ENCODE data around the gene ZNF608. TPM values are rescaled to one million over a fixed set of nuclear protein-coding genes. Genes with fewer than 3 reads are reported as not detected.

Gene ZNF608
- total RNA-seq, 2 donors from 2014 or later, result 0.05 TPM; not detected in 1

DNA sequence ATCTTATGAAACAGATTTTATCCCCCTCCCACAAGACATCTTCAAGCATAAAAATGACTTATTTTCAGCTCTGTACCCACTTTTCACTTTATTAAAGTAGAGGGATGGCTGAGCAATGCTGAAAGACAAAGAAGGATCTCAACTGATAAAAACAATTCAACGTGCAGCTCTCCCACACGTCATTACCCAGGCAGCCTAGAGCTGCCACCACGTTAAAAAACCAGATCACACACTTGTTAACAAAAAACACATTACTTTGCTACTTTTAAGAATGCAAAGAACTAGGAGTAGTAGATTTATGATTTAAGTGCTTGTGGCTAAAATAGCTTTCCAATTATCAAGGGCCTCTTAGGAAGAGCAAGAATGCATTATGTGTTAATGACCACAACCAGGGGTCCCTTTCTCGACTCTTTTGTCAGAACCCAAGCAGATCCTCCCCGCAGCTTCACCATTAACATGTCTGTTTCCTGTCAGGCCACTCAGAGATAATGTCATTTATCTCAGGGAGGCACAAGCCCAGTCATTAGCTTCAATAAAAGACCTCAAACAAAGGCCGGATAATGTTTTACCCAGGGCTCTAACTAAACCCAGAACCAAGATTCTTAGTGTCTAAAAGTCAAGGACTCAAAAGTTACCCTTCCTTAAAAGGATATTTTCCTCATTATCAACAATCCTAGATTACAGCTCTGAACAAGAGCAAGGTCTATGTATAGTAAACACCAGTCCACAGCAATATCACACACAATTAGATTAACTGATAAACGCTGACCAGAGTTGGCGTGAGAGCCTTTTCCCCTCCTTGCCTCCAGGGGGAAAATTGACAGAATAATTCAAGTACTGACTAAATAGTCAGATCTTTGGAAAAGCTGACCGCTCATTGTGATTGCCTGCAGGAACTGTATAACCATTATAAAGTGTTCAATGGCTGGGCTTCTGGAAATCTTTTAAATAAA lies 7.5 kb downstream of the ZNF608 start:
- no peak for ATAC-seq (replicated peaks in 1 of 2)
- Mint-ChIP-seq H3K27ac (no peak overlapping the region), H3K27me3 (ENCODE audit: low read depth) (peaks cover 45% of the 10 kb centered on the region), H3K4me3 (no peak overlapping the region), H3K9me3 (no peaks in the 10 kb centered on the region), H3K4me1 (ENCODE audit: low read depth) (no peaks in the 10 kb centered on the region), H3K36me3 (ENCODE audit: insufficient read depth in 2 of 2) (no peaks in the 10 kb centered on the region)
- DNase-seq, result no peak

DNA sequence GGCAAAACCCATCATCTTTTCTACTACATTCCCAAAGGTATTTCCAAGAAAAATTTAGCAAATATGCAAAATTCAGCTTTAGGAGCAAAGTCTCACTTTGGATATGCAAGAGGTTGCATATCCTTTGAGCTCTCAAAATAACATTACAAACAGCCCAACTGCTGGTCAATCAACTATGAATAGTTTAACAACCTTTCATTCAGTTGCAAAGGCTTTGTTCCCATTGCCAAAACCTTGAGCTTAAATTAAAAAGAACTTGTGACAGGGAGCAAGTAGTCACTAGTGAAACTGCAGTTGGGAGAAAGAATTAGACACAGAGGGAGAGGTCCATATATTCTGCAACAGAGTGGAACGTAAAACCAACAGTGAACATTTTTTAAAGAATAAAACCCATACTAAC lies 8.8 kb downstream of the ZNF608 start:
- H3K4me1 Mint-ChIP-seq (ENCODE audit: low read depth), result no peaks in the 10 kb centered on the region
- H3K27ac Mint-ChIP-seq, result no peak overlapping the region
- DNase-seq (no peak), ATAC-seq (replicated peaks in 1 of 2) (no peak)
- H3K36me3 Mint-ChIP-seq (ENCODE audit: insufficient read depth in 2 of 2), result no peaks in the 10 kb centered on the region
- no peaks in the 10 kb centered on the region for H3K9me3 Mint-ChIP-seq
- H3K27me3 Mint-ChIP-seq (ENCODE audit: low read depth), result peaks cover 49% of the 10 kb centered on the region
- no peak overlapping the region for H3K4me3 Mint-ChIP-seq

DNA sequence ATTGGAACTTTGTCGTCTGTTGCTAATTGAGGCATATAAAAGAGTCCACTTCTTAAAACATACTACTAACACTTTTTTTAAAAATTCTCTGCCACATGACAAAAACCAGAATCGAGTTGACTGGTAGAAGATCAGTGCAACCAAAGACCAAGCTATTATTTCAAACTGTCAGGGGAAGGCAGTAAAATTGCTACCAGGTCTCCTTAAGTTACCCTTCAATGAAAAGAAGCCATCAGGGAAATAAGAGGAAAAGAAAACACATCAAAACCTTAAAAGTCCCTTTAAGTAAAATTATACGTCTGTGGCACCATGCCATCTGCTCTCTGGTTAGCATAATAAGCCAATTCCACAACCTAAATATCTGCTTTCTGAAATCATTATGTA lies 9.6 kb downstream of the ZNF608 start:
- Mint-ChIP-seq H3K27ac (no peak overlapping the region), H3K4me1 (ENCODE audit: low read depth) (no peaks in the 10 kb centered on the region), H3K27me3 (ENCODE audit: low read depth) (peaks cover 51% of the 10 kb centered on the region), H3K36me3 (ENCODE audit: insufficient read depth in 2 of 2) (no peaks in the 10 kb centered on the region), H3K9me3 (no peaks in the 10 kb centered on the region), H3K4me3 (no peak overlapping the region)
- ATAC-seq (replicated peaks in 1 of 2) (no peak), DNase-seq (no peak)

DNA sequence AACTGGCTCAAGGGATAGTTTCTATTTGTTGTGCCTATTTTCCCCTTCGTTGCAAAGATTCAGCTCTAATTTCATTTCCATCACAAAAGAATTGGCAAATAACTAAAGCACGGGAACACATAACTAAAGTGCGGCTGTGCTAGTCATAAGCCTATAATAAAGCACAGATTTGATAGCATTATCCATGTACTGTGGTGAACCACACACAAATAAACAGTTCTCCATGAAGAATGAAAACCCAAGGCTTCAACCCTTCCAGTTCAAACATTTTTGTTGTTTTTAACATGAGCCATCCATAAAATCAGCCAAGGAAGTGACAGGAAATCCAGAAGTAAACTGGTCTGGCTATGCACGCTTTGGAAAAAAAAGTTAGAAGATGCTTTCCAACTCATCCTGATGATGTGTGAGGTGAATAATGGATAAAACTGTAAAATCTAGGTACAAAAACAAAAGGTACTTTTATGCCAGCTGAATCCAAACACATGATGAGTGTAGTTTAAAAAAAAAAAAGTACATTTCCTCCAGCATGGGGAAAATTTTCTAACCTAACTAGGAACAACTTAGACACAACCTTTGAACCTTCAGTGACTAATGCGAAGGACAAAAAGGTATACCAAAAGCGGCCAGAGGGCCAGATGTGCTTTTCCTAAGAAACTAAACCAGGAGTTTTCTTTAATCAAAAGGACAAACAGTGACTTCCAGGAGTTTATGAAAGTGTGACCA lies 10.2 kb downstream of the ZNF608 start:
- Mint-ChIP-seq H3K36me3 (ENCODE audit: insufficient read depth in 2 of 2) (no peaks in the 10 kb centered on the region), H3K4me1 (ENCODE audit: low read depth) (no peaks in the 10 kb centered on the region), H3K27ac (no peak overlapping the region), H3K27me3 (ENCODE audit: low read depth) (peaks cover 51% of the 10 kb centered on the region), H3K9me3 (no peaks in the 10 kb centered on the region), H3K4me3 (no peak overlapping the region)
- DNase-seq (no peak), ATAC-seq (replicated peaks in 1 of 2) (no peak)

DNA sequence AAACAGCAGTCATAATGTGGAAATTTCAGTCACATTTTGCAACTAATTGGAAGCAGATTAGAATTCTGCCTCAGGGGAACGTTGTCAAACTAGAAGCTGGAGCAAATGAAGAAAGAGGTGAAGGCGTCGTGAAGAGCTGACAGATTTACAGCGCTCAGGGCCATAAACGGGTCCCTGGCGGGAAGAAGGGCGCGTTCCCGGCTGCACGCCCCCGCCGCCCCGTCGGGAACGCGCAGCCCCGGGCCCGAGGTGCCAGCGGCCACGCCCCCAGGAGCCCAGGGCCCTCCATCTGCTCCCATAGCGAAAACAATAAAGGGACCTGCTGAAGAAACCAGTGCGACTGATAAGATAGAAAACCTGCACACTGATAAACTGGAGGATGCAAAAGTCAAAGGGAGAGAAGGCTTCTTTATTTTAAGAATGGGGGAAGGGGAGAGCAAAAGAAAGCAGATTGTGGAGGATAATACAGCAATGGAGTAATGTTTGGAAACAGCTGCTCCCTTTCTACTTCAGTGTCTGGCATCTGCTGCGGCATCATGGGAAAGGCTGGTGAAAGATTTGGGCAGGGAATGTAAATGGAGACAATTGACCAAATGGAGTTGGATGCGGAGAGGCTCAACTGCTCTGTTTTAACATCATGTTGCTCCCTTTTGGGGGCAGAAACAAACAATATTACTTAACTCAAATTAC lies 11.1 kb downstream of the ZNF608 start:
- Mint-ChIP-seq H3K27me3 (ENCODE audit: low read depth) (peaks cover 53% of the 10 kb centered on the region), H3K36me3 (ENCODE audit: insufficient read depth in 2 of 2) (no peaks in the 10 kb centered on the region), H3K4me1 (ENCODE audit: low read depth) (no peaks in the 10 kb centered on the region), H3K4me3 (no peak overlapping the region), H3K27ac (no peak overlapping the region), H3K9me3 (no peaks in the 10 kb centered on the region)
- no peak for ATAC-seq (replicated peaks in 1 of 2)
- DNase-seq, result no peak

DNA sequence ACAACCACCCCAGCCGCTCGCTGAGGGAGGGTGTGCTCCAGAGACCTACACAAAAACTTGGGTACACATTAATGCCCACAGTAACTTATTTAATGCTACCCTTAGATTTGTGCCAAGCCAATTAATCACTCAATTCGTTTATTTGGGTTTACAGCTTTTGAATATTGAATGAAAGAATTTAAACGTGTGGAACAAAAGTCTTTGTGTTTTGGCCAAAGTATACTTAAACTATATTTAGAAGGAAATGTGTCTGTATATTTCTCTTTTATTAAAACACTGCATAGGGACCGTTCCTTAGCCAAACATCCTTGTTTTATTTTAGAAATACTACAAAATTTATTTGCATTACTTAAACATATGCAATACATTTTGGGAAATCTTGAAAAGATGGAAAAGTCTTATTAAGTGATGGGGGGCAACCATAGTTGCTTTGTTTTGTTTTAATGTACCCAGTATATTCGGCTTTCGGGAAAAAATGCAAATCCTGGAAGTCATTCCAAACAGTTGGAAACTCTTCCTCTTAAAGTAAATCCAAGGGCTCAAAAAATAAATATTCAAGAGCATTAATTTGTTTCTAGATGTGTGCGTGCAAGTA lies 11.8 kb downstream of the ZNF608 start:
- H3K4me3 Mint-ChIP-seq, result no peak overlapping the region
- ATAC-seq (replicated peaks in 1 of 2) (no peak), DNase-seq (no peak)
- no peaks in the 10 kb centered on the region for H3K4me1 Mint-ChIP-seq (ENCODE audit: low read depth)
- no peak overlapping the region for H3K27ac Mint-ChIP-seq
- H3K36me3 Mint-ChIP-seq (ENCODE audit: insufficient read depth in 2 of 2), result no peaks in the 10 kb centered on the region
- H3K9me3 Mint-ChIP-seq, result no peaks in the 10 kb centered on the region
- peaks cover 53% of the 10 kb centered on the region for H3K27me3 Mint-ChIP-seq (ENCODE audit: low read depth)

DNA sequence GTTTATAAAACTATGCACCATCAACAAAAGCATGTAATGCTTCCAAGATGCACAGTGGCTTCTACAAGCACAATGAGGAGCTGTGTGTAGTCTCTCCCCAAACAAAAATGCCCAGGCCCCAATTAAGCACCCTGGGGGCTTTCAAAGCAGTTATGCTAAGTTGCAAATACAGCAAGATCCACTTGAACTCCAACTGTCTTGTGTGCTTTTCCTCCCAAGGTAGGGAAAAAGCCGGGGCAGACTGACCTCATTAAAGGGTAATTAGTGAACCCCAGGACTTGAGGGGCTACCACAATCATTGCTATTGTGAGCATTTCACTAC lies 13.1 kb downstream of the ZNF608 start:
- no peaks in the 10 kb centered on the region for H3K36me3 Mint-ChIP-seq (ENCODE audit: insufficient read depth in 2 of 2)
- DNase-seq, result no peak
- H3K4me3 Mint-ChIP-seq, result no peak overlapping the region
- H3K4me1 Mint-ChIP-seq (ENCODE audit: low read depth), result no peaks in the 10 kb centered on the region
- H3K27me3 Mint-ChIP-seq (ENCODE audit: low read depth), result peaks cover 43% of the 10 kb centered on the region
- H3K27ac Mint-ChIP-seq, result no peak overlapping the region
- ATAC-seq (replicated peaks in 1 of 2), result no peak
- H3K9me3 Mint-ChIP-seq, result peaks cover 0 to 1% of the 10 kb centered on the region in 2 donors

DNA sequence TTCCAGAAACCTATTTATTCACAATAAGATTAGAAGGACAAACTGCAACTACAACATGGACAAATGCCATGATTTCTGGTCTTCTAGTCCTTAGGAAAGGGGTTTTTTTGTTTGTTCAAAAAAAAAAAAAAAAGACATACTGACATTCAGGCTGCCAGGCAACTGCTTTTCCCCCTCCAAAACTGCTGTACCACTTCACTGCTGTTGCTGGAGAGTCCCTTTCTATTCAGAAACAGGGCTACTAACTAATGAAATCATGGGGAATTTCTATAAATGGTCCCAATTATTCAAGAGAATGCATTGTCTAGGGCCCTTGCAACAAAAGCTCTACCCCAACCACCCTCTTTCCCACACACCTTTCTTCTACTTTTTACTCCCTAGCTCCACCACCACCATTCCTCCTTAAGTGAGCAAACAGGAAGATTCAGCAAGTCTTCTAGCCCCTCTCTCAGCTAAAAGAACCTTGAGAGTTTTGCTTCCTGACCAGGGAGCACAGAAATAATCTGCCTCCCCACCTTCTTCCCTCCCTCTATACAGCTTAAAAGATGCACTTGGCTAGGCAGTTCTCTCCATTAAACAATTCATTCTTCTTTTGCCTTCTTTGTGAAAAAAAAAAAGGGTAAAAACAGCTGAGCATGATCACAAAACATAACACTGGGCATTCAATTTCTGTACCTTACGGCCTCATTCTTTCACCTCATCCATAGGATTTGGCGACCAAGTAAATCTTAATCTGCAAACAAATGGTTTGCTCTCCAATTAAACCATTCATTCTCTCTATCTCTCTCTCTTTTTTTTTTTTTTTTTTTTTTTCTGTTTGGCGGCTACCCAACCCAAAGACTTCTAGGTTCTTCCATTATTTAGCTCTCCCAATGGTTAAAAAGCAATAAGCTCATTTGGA lies 13.8 kb downstream of the ZNF608 start:
- Mint-ChIP-seq H3K36me3 (ENCODE audit: insufficient read depth in 2 of 2) (no peaks in the 10 kb centered on the region), H3K4me1 (ENCODE audit: low read depth) (no peaks in the 10 kb centered on the region), H3K27me3 (ENCODE audit: low read depth) (peaks cover 36% of the 10 kb centered on the region), H3K9me3 (peaks cover 0 to 1% of the 10 kb centered on the region in 2 donors), H3K27ac (no peak overlapping the region), H3K4me3 (no peak overlapping the region)
- DNase-seq, result no peak
- no peak for ATAC-seq (replicated peaks in 1 of 2)

DNA sequence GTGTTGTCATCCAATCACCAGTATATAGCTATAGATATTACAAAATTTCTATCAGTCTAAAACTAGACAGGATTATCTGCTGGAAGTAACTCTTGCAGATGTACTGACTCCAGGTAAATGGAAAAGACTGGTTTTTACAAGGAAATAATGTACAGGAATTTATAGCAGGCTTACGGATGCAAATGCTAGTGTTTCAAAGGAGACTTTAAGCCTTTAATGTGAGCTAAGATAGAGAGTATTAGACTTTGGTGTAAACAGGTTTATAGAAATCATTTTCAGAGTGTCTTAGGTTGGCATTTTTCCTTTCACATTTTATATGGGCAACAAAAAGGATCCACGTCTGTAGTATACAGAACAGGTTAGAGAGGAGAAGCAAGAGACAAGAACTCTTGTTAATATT lies 16.1 kb downstream of the ZNF608 start:
- DNase-seq, result no peak
- Mint-ChIP-seq H3K4me3 (no peak overlapping the region), H3K4me1 (ENCODE audit: low read depth) (no peaks in the 10 kb centered on the region), H3K27ac (no peak overlapping the region), H3K27me3 (ENCODE audit: low read depth) (peaks cover 36% of the 10 kb centered on the region), H3K9me3 (peaks cover 0 to 3% of the 10 kb centered on the region in 2 donors), H3K36me3 (ENCODE audit: insufficient read depth in 2 of 2) (no peaks in the 10 kb centered on the region)
- no peak for ATAC-seq (replicated peaks in 1 of 2)

DNA sequence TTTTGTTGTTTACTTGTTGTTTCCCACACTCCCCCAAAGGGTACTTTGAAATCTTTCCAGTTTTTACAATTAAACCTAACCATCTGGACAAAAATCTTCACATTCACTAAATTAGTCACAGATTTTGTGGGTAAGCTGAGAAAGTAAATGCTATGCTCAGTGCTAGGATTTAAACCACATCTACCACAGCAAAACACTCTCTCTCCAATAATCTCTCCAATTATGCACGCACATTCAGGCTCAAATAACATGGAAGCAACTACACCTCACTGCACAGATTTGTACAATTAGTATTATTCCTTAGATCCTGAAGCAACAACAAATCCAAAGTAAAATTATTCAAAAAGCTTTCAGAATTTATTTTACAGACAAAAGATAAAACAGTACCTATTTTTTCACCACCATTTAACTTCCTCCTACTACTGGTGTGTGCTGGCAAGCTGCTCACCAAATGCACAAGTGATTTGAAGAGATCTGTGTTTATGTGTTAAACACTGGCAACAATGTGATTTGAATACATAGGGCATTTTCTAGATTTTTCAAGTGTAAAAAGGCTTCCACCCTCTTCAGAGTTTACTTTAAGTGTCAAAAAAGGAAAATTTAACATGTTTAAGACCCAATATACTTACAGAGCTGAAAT lies 16.6 kb downstream of the ZNF608 start:
- no peak for DNase-seq
- Mint-ChIP-seq H3K27ac (no peak overlapping the region), H3K27me3 (ENCODE audit: low read depth) (peaks cover 36% of the 10 kb centered on the region), H3K9me3 (peaks cover 0 to 5% of the 10 kb centered on the region in 2 donors), H3K4me3 (no peak overlapping the region), H3K4me1 (ENCODE audit: low read depth) (no peaks in the 10 kb centered on the region), H3K36me3 (ENCODE audit: insufficient read depth in 2 of 2) (no peaks in the 10 kb centered on the region)
- no peak for ATAC-seq (replicated peaks in 1 of 2)

DNA sequence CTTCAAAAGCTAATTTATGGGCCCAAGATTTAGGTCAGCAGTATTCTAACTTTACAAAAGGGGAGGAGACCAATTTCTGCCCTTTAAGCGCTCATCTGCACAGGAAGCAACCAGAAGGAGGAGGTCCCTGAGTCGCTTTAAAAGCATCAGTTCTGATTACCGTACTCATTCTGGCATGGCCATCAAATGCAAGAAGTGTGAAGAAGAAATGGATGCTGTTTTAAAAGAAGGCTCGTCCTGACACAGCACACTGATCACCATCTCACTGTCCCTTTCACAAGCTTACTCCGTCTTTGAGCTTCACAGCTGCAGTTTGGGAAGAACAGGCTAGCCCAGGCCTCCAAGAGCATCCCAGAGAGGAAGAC lies 17.5 kb downstream of the ZNF608 start:
- Mint-ChIP-seq H3K4me3 (no peak overlapping the region), H3K27me3 (ENCODE audit: low read depth) (peaks cover 33% of the 10 kb centered on the region), H3K36me3 (ENCODE audit: insufficient read depth in 2 of 2) (no peaks in the 10 kb centered on the region), H3K27ac (no peak overlapping the region), H3K9me3 (peaks cover 0 to 6% of the 10 kb centered on the region in 2 donors), H3K4me1 (ENCODE audit: low read depth) (no peaks in the 10 kb centered on the region)
- ATAC-seq (replicated peaks in 1 of 2) (no peak), DNase-seq (no peak)

Data from activated T-cell treated with anti-CD3 and anti-CD28 coated beads, Interleukin-2, amount 50 U/mL, for 72 hours (primary cell).